ENCODE results near the gene IQCC.

The IQCC gene

GRCh38 chr1:32239790-32240139, 34.3 kb downstream of the IQCC start:
- DNase-seq (ENCODE audit: low read depth), result no peak
- H3K4me3 ChIP-seq (ENCODE audit: low read depth, low read length), result no peak overlapping the region
- TF ChIP-seq CTCF (IDR thresholded peaks at IDR 0.05; ENCODE audit: insufficient read depth, low read depth, low read length, missing control alignments), result no peak

GRCh38 chr1:32240140-32240951, 34.9 kb downstream of the IQCC start:
- DNase-seq (ENCODE audit: low read depth), result peak; percentile 44
- H3K4me3 ChIP-seq (ENCODE audit: low read depth, low read length), result peak overlapping the region; percentile 62
- peak; percentile 11 for TF ChIP-seq CTCF (IDR thresholded peaks at IDR 0.05; ENCODE audit: insufficient read depth, low read depth, low read length, missing control alignments)

GRCh38 chr1:32241001-32241763, 35.7 kb downstream of the IQCC start:
- H3K4me3 ChIP-seq (ENCODE audit: low read depth, low read length), result peak overlapping the region; percentile 62
- no peak for TF ChIP-seq CTCF (IDR thresholded peaks at IDR 0.05; ENCODE audit: insufficient read depth, low read depth, low read length, missing control alignments)
- DNase-seq (ENCODE audit: low read depth), result peak; percentile 37

- H3K4me3 ChIP-seq (ENCODE audit: low read depth, low read length), result no peak overlapping the region
- TF ChIP-seq CTCF (IDR thresholded peaks at IDR 0.05; ENCODE audit: insufficient read depth, low read depth, low read length, missing control alignments), result no peak
- DNase-seq (ENCODE audit: low read depth), result peak; percentile 49
Measured at GRCh38 chr1:32242341-32242851, 36.9 kb downstream of the IQCC start.

GRCh38 chr1:32246888-32247273, 41.4 kb downstream of the IQCC start, which contains the start of gene FAM167B:
Gene FAM167B, plus strand, starts transcription at chr1:32247222. Its CDS starts 200 bp downstream, at chr1:32247422.
- DNase-seq (ENCODE audit: low read depth), result no peak
- no peak within 1 kb of the TSS for H3K4me3 ChIP-seq (ENCODE audit: low read depth, low read length)
- no peak for TF ChIP-seq CTCF (IDR thresholded peaks at IDR 0.05; ENCODE audit: insufficient read depth, low read depth, low read length, missing control alignments)

- H3K4me3 ChIP-seq (ENCODE audit: low read depth, low read length), result no peak overlapping the region
- TF ChIP-seq CTCF (IDR thresholded peaks at IDR 0.05; ENCODE audit: insufficient read depth, low read depth, low read length, missing control alignments), result no peak
- DNase-seq (ENCODE audit: low read depth), result no peak
Measured at GRCh38 chr1:32247452-32247851, 42.0 kb downstream of the IQCC start.

All from GM12865 (cell line).